Esophagus muscularis mucosa (tissue), 4 donors: Measurements from ENCODE around the gene ARHGAP24. TPM values are rescaled to one million over a fixed set of nuclear protein-coding genes. Genes with fewer than 3 reads are reported as not detected.

ENCODE experiments used
- DNase-seq: peaks from one replicate; pipeline ENCODE4 v3.0.0-alpha.2; 2017; ENCODE audit errors: extremely low spot score
- H3K27ac ChIP-seq, 4 donors: fragments of 200-600 bp; sonication (generic); replicated peaks in 1 of 4; 1 replicate in 3 of 4; 2 replicates in 1 of 4; pipeline ENCODE4 v1.5.1; 2016 to 2019; ENCODE audit warnings: mild to moderate bottlenecking in 1 of 4
- H3K27me3 ChIP-seq, 4 donors: fragments of 200-600 bp; sonication (generic); one replicate each; pipeline versions ENCODE4 v1.5.1 to v1.6.0; 2016 to 2019
- H3K36me3 ChIP-seq, 4 donors: fragments of 200-600 bp; sonication (generic); one replicate each; pipeline ENCODE4 v1.5.1; 2016 to 2019
- H3K4me1 ChIP-seq, 4 donors: fragments of 200-600 bp; sonication (generic); one replicate each; pipeline ENCODE4 v1.5.1; 2016 to 2019
- H3K4me3 ChIP-seq, 4 donors: fragments of 200-600 bp; sonication (generic); 1 replicate in 2 of 4; 2 replicates in 2 of 4; pipeline ENCODE4 v1.5.1; 2016 to 2019; ENCODE audit warnings: mild to moderate bottlenecking in 4 of 4, moderate library complexity in 1 of 4
- H3K9me3 ChIP-seq, 4 donors: fragments of 200-600 bp; sonication (generic); 1 replicate in 3 of 4; 2 replicates in 1 of 4; pipeline ENCODE4 v1.5.1; 2016 to 2019
- EP300 ChIP-seq: sonication (generic); formaldehyde crosslinking; IDR thresholded peaks from one replicate; pipeline ENCODE4 v1.6.1; 2017; ENCODE audit warnings: antibody characterized with exemption
- POLR2A ChIP-seq: fragments of 450-650 bp; IDR thresholded peaks from one replicate; pipeline ENCODE4 v1.6.1; 2017; ENCODE audit warnings: antibody characterized with exemption, moderate library complexity, mild to moderate bottlenecking, low read depth
- POLR2AphosphoS5 ChIP-seq, 2 donors: sonication (generic); formaldehyde crosslinking; IDR thresholded peaks; one replicate each; pipeline ENCODE4 v1.6.1; 2017; ENCODE audit warnings: antibody characterized with exemption in 2 of 2
- WGBS: methylation state at CpG from one replicate; pipeline ENCODE4 v1.1.5; 2018; 5-methylcytosine and 5-hydroxymethylcytosine counted together
- intact Hi-C: fragments of 100-400 bp; cut with DNase I; formaldehyde crosslinking; loops from one replicate; pipeline ENCODE4 v1.15.1; 2023
- total RNA-seq, 4 donors: library from RNA; depleted of rRNA; stranded (reverse); fragments of >200 nt; gene quantifications; one replicate each; pipeline versions ENCODE4 v1.1.0 to v1.2.1, GENCODE V29; 2016
- TF ChIP-seq, protein P1 (sequence below), 3 experiments: fragments of 200-600 bp in 2 of 3; fragments of 450-650 bp in 1 of 3; sonication (generic) in 2 of 3; IDR thresholded peaks; one replicate each; pipeline ENCODE4 v1.5.1; 2017 to 2019; ENCODE audit warnings: antibody characterized with exemption in 3 of 3, mild to moderate bottlenecking in 2 of 3, moderate library complexity in 1 of 3

Gene ARHGAP24
- total RNA-seq, 4 donors from 2014 or later, result 17.6 to 30.2 (median 23.6) TPM

DNA sequence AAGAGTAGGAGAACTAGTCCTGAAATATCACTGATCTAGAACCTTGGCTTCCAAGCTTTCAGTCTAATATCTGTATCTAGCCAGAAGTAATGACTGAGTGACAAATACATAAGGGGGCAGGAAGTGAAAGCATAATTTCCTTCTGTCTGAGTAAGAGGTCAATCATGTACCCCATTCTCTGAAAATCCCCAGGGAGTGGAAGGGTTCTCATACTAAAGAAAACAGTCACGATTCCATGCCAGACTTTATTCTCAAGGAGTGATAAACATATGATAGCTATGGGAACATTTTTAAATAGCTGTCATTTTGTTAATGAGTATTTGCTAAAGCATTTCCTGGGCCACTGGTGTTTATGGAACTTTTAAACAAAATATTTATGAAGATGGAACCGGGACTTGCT is 308.5 kb downstream of the ARHGAP24 start:
- Histone ChIP-seq H3K36me3 (no peaks in the 10 kb centered on the region), H3K27me3 (no peaks in the 10 kb centered on the region), H3K4me3 (peak overlapping the region in 1 of 4 donors; percentile 11), H3K27ac (peak overlapping the region in 3 of 4 donors; percentile 16 to 82 (median 28)), H3K4me1 (peaks cover 40 to 93% (median 58%) of the 10 kb centered on the region in 4 donors), H3K9me3 (no peaks in the 10 kb centered on the region)
- WGBS, result 42% methylated on average over 2 of the region's 2 CpGs
- intact Hi-C loops, result no loop called here
- no peak for DNase-seq
- TF ChIP-seq EP300 (no peak), POLR2AphosphoS5 (IDR thresholded peaks at IDR 0.05) (no peak), POLR2A (no peak)
- TF ChIP-seq, protein P1, sequence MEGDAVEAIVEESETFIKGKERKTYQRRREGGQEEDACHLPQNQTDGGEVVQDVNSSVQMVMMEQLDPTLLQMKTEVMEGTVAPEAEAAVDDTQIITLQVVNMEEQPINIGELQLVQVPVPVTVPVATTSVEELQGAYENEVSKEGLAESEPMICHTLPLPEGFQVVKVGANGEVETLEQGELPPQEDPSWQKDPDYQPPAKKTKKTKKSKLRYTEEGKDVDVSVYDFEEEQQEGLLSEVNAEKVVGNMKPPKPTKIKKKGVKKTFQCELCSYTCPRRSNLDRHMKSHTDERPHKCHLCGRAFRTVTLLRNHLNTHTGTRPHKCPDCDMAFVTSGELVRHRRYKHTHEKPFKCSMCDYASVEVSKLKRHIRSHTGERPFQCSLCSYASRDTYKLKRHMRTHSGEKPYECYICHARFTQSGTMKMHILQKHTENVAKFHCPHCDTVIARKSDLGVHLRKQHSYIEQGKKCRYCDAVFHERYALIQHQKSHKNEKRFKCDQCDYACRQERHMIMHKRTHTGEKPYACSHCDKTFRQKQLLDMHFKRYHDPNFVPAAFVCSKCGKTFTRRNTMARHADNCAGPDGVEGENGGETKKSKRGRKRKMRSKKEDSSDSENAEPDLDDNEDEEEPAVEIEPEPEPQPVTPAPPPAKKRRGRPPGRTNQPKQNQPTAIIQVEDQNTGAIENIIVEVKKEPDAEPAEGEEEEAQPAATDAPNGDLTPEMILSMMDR (IDR thresholded peaks at IDR 0.05), result no peak

DNA sequence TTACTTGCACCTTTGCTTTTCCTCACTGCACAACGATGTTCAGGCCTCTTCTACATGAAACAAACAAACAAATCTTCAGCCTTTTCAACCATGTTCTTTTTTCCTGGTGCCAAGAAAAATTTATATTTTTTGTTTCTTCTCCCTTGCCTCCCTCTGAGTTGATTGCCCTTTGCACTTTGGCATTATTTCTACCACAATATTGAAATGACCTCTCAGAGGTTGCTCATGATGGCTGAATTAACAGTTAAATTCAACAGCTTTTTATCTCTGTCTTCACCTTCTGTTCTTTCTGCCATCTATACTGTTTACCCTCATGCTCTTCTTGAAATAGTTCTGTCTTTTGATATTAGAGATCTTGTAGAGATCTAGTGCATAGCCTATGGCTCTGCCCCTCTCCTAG is 308.9 kb downstream of the ARHGAP24 start:
- DNase-seq, result no peak
- Histone ChIP-seq H3K4me1 (peaks cover 40 to 97% (median 59%) of the 10 kb centered on the region in 4 donors), H3K4me3 (peak overlapping the region in 1 of 4 donors; percentile 11), H3K36me3 (no peaks in the 10 kb centered on the region), H3K27ac (peak overlapping the region in 3 of 4 donors; percentile 16 to 82 (median 28)), H3K9me3 (no peaks in the 10 kb centered on the region), H3K27me3 (no peaks in the 10 kb centered on the region)
- 59% methylated on average over 1 of the region's 1 CpG for WGBS
- no peak for TF ChIP-seq EP300
- TF ChIP-seq POLR2AphosphoS5 (IDR thresholded peaks at IDR 0.05), result no peak
- TF ChIP-seq, protein P1 (IDR thresholded peaks at IDR 0.05), result no peak
- no peak for TF ChIP-seq POLR2A
- intact Hi-C loops, result no loop called here

DNA sequence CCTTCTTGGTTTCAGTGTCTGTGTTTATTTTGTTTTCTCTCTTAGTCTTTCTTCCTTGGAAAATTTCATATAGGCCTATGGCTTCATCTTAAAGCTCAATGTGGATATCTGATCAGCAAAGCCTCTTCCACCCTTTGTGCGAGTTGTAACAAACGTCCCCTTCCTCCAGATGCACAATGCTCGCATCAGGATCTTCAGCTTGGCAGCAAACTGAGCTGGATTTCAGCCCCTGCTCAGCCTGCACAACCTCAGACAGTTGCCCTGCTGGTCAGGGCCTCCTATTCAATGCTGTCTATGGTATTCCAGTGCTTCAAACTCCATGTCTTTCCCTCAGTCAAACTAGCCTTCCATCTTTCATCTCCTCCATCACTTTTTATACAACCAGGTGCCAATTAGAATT is 309.4 kb downstream of the ARHGAP24 start:
- Histone ChIP-seq H3K4me1 (peaks cover 39 to 97% (median 59%) of the 10 kb centered on the region in 4 donors), H3K27ac (peak overlapping the region in 3 of 4 donors; percentile 16 to 82 (median 28)), H3K27me3 (no peaks in the 10 kb centered on the region), H3K9me3 (no peaks in the 10 kb centered on the region), H3K36me3 (no peaks in the 10 kb centered on the region), H3K4me3 (no peak overlapping the region)
- 76% methylated on average over 3 of the region's 3 CpGs for WGBS
- intact Hi-C loops, result no loop called here
- TF ChIP-seq EP300 (no peak), POLR2A (no peak), POLR2AphosphoS5 (IDR thresholded peaks at IDR 0.05) (no peak)
- TF ChIP-seq, protein P1 (IDR thresholded peaks at IDR 0.05), result no peak
- DNase-seq, result no peak

DNA sequence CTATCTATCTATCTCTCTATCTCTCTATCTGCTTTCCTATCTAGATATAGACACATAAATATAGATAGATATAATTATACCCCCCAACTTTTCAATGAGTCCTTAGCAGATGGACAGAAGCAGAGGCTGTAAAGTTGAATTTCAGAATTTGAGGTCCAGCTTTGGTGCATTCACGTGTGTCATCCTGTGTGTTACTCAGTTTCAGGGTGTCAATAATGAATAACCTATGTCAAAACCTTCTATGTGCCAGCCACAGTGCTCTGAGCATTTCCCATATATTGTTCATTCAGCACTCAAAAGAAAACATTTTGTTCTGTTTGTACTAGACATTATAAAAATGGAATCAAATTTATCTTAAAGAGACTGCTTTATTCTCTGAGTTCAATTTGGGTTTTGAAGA is 310.0 kb downstream of the ARHGAP24 start:
- H3K36me3 ChIP-seq, result no peaks in the 10 kb centered on the region
- TF ChIP-seq POLR2AphosphoS5 (IDR thresholded peaks at IDR 0.05) (no peak), EP300 (no peak), POLR2A (no peak)
- TF ChIP-seq, protein P1 (IDR thresholded peaks at IDR 0.05), result no peak
- DNase-seq, result no peak
- no peaks in the 10 kb centered on the region for H3K9me3 ChIP-seq
- intact Hi-C loops, result no loop called here
- no peak overlapping the region for H3K27ac ChIP-seq
- no peaks in the 10 kb centered on the region for H3K27me3 ChIP-seq
- peaks cover 36 to 97% (median 54%) of the 10 kb centered on the region in 4 donors for H3K4me1 ChIP-seq
- no peak overlapping the region for H3K4me3 ChIP-seq
- 92% methylated on average over 1 of the region's 1 CpG for WGBS

DNA sequence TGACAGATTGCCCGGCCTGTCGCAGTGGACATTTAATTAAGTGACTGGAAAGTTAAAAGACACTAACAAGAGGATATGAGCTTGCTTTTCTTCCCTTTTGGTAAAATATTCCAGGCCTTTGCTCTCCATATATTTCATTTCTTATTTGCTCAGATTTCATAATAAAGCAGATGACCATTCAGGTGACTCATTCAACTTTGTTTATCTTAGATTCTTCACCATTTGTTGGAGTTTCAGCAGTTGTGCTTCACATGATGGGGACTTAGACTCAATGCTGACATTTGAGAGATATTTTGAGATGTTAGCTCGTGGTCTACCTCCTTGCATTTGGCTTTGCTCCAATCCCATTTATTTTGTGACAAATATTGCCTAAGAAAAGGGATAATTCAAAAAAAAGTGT is 312.2 kb downstream of the ARHGAP24 start:
- TF ChIP-seq POLR2AphosphoS5 (IDR thresholded peaks at IDR 0.05) (peak in 1 of 2 donors; percentile 37), POLR2A (no peak)
- TF ChIP-seq, protein P1 (IDR thresholded peaks at IDR 0.05), result no peak
- no peak for DNase-seq
- Histone ChIP-seq H3K36me3 (no peaks in the 10 kb centered on the region), H3K27ac (peak overlapping the region in 3 of 4 donors; percentile 8 to 12 (median 10)), H3K4me3 (no peak overlapping the region), H3K9me3 (no peaks in the 10 kb centered on the region), H3K27me3 (no peaks in the 10 kb centered on the region), H3K4me1 (peaks cover 29 to 89% (median 58%) of the 10 kb centered on the region in 4 donors)
- WGBS, result 74% methylated on average over 3 of the region's 3 CpGs
- intact Hi-C loops, result no loop called here
